Ovary (tissue), 3 donors: ENCODE results near the gene EVI5.

ENCODE experiments used
- EP300 ChIP-seq: sonication (generic); formaldehyde crosslinking; IDR thresholded peaks from one replicate; pipeline ENCODE4 v1.6.1; 2017; ENCODE audit warnings: antibody characterized with exemption
- TF ChIP-seq, protein P1 (sequence below), 3 donors: fragments of 450-650 bp in 2 of 3; fragments of 200-600 bp in 1 of 3; IDR thresholded peaks; one replicate each; pipeline versions ENCODE4 v1.5.1 to v1.8.0; 2016 to 2022; ENCODE audit warnings: antibody characterized with exemption in 3 of 3, mild to moderate bottlenecking in 1 of 3
- donor health status: DM: no; HTN: no; CAD: no.

DNA sequence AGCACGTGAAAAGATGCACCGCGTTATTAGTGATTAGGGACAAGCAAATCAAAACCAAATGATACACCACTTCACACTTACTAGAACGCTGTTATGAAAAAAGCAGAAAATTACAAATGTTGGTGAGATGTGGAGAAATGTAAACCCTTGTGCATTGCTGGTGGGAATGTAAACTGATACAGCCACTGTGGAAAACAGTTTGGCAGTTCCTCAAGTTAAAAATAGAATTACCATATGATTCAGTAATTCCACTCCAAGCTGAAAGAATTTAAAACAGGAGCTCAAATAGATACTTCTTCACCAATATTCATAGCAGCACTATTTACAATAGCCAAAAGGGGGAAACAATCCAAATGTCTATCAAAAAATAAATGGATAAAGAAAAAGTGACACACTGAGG is 10.3 kb upstream of the EVI5 start:
- TF ChIP-seq, protein P1, sequence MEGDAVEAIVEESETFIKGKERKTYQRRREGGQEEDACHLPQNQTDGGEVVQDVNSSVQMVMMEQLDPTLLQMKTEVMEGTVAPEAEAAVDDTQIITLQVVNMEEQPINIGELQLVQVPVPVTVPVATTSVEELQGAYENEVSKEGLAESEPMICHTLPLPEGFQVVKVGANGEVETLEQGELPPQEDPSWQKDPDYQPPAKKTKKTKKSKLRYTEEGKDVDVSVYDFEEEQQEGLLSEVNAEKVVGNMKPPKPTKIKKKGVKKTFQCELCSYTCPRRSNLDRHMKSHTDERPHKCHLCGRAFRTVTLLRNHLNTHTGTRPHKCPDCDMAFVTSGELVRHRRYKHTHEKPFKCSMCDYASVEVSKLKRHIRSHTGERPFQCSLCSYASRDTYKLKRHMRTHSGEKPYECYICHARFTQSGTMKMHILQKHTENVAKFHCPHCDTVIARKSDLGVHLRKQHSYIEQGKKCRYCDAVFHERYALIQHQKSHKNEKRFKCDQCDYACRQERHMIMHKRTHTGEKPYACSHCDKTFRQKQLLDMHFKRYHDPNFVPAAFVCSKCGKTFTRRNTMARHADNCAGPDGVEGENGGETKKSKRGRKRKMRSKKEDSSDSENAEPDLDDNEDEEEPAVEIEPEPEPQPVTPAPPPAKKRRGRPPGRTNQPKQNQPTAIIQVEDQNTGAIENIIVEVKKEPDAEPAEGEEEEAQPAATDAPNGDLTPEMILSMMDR (IDR thresholded peaks at IDR 0.05) = no peak
- TF ChIP-seq EP300 = no peak
